MM.1S (cell line): ENCODE data around the gene RNF114.

Experiments used
- DNase-seq: peaks from one replicate; pipeline ENCODE4 v3.0.0-alpha.2; 2015
- H2AFZ ChIP-seq: fragments of 300-600 bp; sonication (generic); 2 replicates; pipeline ENCODE4 v1.6.0; 2016; ENCODE audit warnings: antibody characterized with exemption, low read length
- H3F3A ChIP-seq: fragments of 300-600 bp; sonication (generic); 2 replicates; pipeline ENCODE4 v1.6.1; 2016; ENCODE audit warnings: mild to moderate bottlenecking, antibody characterized with exemption, low read length, moderate library complexity, mixed read lengths; ENCODE audit not compliant: insufficient read depth
- H3K27ac ChIP-seq: fragments of 300-600 bp; sonication (generic); 2 replicates; pipeline ENCODE4 v1.5.1; 2016; ENCODE audit warnings: mild to moderate bottlenecking, low read length
- H3K27me3 ChIP-seq: fragments of 300-600 bp; sonication (generic); replicated peaks from 2 replicates; pipeline ENCODE4 v1.6.0; 2016; ENCODE audit warnings: low read length; ENCODE audit not compliant: insufficient read depth
- H3K36me3 ChIP-seq: fragments of 300-600 bp; sonication (generic); replicated peaks from 2 replicates; pipeline ENCODE4 v1.6.1; 2016; ENCODE audit warnings: mild to moderate bottlenecking, low read length, mixed read lengths; ENCODE audit not compliant: insufficient read depth
- H3K4me1 ChIP-seq: fragments of 300-600 bp; sonication (generic); 2 replicates; pipeline ENCODE4 v1.6.1; 2016; ENCODE audit warnings: low read length, mixed read lengths
- H3K4me2 ChIP-seq: fragments of 300-600 bp; sonication (generic); 2 replicates; pipeline ENCODE4 v1.6.0; 2016; ENCODE audit warnings: low read depth, low read length
- H3K4me3 ChIP-seq: fragments of 300-600 bp; sonication (generic); 2 replicates; pipeline ENCODE4 v1.5.1; 2016; ENCODE audit warnings: low read length, mixed read lengths
- H3K79me2 ChIP-seq: fragments of 300-600 bp; sonication (generic); 2 replicates; pipeline ENCODE4 v1.6.1; 2016; ENCODE audit warnings: mixed run types, low read length, mixed read lengths
- H3K9ac ChIP-seq: fragments of 300-600 bp; sonication (generic); 2 replicates; pipeline ENCODE4 v1.6.1; 2016; ENCODE audit warnings: low read length, mixed read lengths
- H3K9me2 ChIP-seq: fragments of 300-600 bp; sonication (generic); replicated peaks from 2 replicates; pipeline ENCODE4 v1.6.1; 2016; ENCODE audit warnings: mild to moderate bottlenecking, low read length, mixed read lengths; ENCODE audit not compliant: insufficient read depth
- H3K9me3 ChIP-seq: fragments of 300-600 bp; sonication (generic); replicated peaks from 2 replicates; pipeline ENCODE4 v1.6.1; 2016; ENCODE audit warnings: mild to moderate bottlenecking, low read length, mixed read lengths; ENCODE audit not compliant: insufficient read depth
- H4K20me1 ChIP-seq: fragments of 300-600 bp; sonication (generic); 2 replicates; pipeline ENCODE4 v1.6.1; 2016; ENCODE audit warnings: mild to moderate bottlenecking, low read length, moderate library complexity, mixed read lengths; ENCODE audit not compliant: insufficient read depth
- EZH2 ChIP-seq: fragments of 300-600 bp; sonication (generic); optimal IDR thresholded peaks from 2 replicates; pipeline ENCODE3; 2017; ENCODE audit warnings: low read depth, mild to moderate bottlenecking, antibody characterized with exemption, low read length, mixed read lengths
- EZH2phosphoT487 ChIP-seq: fragments of 300-600 bp; sonication (generic); IDR thresholded peaks from 2 replicates; pipeline ENCODE4 v1.6.1; 2018; ENCODE audit warnings: antibody characterized with exemption, low read length
- TF ChIP-seq, protein P1 (sequence below): fragments of 300-600 bp; sonication (generic); IDR thresholded peaks from 2 replicates; pipeline ENCODE4 v1.5.1; 2016; ENCODE audit warnings: antibody characterized with exemption, low read length, mixed read lengths

RNF114 gene, protein sequence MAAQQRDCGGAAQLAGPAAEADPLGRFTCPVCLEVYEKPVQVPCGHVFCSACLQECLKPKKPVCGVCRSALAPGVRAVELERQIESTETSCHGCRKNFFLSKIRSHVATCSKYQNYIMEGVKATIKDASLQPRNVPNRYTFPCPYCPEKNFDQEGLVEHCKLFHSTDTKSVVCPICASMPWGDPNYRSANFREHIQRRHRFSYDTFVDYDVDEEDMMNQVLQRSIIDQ

DNA sequence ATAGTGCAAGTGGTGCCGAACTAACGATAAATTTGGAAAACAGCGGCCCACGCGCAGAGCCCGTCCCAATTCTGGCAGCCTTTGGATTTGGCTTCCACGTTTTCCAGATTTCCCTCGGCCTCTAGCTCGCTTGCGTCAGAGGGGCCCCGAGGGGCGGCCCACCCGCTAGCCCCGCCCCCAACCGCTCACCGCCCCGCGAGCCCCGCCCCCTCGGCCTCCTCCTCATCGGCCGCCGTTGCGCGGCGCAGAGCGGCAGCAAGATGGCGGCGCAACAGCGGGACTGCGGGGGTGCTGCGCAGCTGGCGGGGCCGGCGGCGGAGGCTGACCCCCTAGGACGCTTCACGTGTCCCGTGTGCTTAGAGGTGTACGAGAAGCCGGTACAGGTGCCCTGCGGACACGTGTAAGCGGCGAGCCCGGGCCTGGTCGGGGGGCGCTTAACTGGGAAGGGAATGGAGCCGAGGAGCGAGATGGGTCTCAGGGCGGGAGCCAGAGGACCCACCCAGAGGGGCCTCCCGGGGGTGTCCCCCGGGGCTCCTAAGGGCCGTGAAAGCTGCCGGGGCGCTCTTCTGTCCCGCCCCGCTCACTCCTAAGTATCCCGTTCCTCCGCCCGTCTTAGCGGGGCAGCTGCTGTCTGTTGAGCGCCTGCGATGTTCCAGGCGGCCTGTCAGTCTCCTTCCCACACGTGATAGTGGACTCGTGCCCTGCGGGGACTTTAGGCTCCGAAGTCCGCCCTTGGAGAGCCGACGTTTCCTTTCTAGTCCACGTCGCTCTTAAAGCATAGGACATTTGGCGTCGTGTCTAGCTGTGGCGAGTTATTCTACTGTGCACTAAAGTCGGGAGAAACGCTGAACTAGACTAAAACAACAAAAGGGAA, at the start of gene RNF114:
TSS of gene RNF114 (plus strand) at position 245 of the 874 bp plus-strand sequence. CDS start at position 261, 16 bp downstream.
- Histone ChIP-seq H3F3A (peaks cover 16% of the 10 kb centered on the region), H3K36me3 (no peaks in the 10 kb centered on the region), H3K27me3 (no peaks in the 10 kb centered on the region), H3K4me1 (peaks cover 10% of the 10 kb centered on the region), H3K9ac (peak within 1 kb of the TSS; percentile 92), H3K4me3 (peak within 1 kb of the TSS; percentile 90), H3K79me2 (peaks cover 50% of the 10 kb centered on the region), H2AFZ (peak within 1 kb of the TSS; percentile 93), H3K9me3 (no peaks in the 10 kb centered on the region), H4K20me1 (no peaks in the 10 kb centered on the region), H3K27ac (peak within 1 kb of the TSS; percentile 63), H3K4me2 (peak within 1 kb of the TSS; percentile 81), H3K9me2 (no peaks in the 10 kb centered on the region)
- DNase-seq = peak; percentile 93
- TF ChIP-seq, protein P1, sequence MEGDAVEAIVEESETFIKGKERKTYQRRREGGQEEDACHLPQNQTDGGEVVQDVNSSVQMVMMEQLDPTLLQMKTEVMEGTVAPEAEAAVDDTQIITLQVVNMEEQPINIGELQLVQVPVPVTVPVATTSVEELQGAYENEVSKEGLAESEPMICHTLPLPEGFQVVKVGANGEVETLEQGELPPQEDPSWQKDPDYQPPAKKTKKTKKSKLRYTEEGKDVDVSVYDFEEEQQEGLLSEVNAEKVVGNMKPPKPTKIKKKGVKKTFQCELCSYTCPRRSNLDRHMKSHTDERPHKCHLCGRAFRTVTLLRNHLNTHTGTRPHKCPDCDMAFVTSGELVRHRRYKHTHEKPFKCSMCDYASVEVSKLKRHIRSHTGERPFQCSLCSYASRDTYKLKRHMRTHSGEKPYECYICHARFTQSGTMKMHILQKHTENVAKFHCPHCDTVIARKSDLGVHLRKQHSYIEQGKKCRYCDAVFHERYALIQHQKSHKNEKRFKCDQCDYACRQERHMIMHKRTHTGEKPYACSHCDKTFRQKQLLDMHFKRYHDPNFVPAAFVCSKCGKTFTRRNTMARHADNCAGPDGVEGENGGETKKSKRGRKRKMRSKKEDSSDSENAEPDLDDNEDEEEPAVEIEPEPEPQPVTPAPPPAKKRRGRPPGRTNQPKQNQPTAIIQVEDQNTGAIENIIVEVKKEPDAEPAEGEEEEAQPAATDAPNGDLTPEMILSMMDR = no peak
- TF ChIP-seq EZH2 (no peak), EZH2phosphoT487 (no peak)

DNA sequence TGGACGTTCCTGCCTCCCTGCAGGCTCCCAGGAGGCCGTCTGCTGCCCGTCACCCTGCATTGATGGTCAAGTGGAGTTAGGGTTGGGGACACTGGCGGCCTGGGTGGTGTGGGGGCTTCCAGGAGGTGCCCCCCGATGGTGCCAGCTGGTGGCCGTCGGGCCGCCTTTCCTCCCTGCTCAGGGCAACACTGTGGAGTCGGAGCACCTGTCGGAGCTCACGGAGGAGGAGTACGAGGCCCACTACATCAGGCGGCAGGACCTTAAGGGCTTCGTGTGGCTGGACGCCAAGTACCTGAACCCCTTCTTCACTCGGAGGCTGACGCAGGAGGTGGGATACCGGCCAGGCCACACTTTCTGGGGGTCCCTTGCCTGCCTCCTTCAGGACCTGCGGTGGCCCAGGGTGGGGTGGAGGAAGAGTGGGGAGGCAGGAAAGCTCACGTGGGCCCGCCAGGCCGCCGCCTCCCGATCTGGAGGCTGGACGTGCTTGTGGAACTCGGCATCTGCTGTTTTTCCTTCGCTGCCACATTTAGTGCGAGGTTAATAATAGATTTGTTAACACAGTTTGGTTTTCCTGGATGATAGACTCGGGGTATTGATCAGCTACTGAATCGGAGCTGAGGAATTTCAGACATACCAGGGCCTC, 49.5 kb upstream of the RNF114 start:
- Histone ChIP-seq H3F3A (no peaks in the 10 kb centered on the region), H3K4me3 (no peak overlapping the region), H3K9ac (no peak overlapping the region), H3K9me2 (no peaks in the 10 kb centered on the region), H3K4me2 (no peak overlapping the region), H3K79me2 (no peaks in the 10 kb centered on the region), H3K27me3 (no peaks in the 10 kb centered on the region), H2AFZ (no peak overlapping the region), H4K20me1 (no peaks in the 10 kb centered on the region), H3K9me3 (no peaks in the 10 kb centered on the region), H3K36me3 (no peaks in the 10 kb centered on the region), H3K27ac (no peak overlapping the region), H3K4me1 (no peaks in the 10 kb centered on the region)
- no peak for TF ChIP-seq EZH2
- TF ChIP-seq, protein P1 = no peak
- TF ChIP-seq EZH2phosphoT487 = no peak
- no peak for DNase-seq

DNA sequence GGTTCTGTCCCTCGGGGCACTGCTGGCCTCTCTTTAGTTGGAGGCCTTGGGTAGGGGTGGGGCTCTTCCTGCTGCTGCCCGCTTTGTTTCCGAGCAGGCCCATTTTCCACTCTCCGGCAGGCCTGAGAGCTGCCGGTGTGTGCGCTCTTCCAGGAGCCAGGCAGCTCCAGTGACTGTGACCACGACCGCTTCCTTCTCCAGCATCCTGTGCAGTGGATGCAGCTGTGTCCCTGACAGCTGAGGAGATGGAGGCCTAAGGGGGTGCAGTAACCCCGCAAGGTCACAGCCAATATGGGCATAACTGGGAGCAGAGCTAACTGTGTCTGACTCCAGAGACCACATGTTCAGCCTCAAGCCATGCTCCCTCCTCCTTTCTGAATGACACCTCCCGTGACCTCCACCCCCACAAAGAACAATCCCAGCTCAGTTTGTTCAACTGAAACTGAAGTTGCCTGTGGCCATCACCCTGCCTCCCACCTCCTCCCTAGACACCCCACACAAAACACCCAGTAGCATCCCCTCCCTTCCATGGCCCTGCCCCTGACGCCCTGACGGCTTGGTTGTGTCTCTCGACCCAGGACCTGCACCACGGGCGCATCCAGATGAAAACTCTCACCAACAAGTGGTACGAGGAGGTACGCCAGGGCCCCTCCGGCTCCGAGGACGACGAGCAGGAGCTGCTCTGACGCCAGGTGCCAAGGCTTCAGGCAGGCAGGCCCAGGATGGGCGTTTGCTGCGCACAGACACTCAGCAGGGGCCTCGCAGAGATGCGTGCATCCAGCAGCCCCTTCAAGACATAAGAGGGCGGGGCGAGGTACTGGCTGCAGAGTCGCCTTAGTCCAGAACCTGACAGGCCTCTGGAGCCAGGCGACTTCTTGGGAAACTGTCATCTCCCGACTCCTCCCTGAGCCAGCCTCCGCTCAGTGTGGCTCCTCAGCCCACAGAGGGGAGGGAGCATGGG, 48.7 kb upstream of the RNF114 start:
- Histone ChIP-seq H3F3A (no peaks in the 10 kb centered on the region), H3K4me2 (no peak overlapping the region), H3K9ac (no peak overlapping the region), H3K27me3 (no peaks in the 10 kb centered on the region), H3K9me3 (no peaks in the 10 kb centered on the region), H3K36me3 (no peaks in the 10 kb centered on the region), H3K4me3 (no peak overlapping the region), H3K79me2 (no peaks in the 10 kb centered on the region), H3K4me1 (no peaks in the 10 kb centered on the region), H4K20me1 (no peaks in the 10 kb centered on the region), H3K9me2 (no peaks in the 10 kb centered on the region), H3K27ac (no peak overlapping the region), H2AFZ (no peak overlapping the region)
- TF ChIP-seq EZH2 = no peak
- TF ChIP-seq, protein P1 = no peak
- TF ChIP-seq EZH2phosphoT487 = no peak
- DNase-seq = no peak
